Right kidney (tissue), 1 donor: ENCODE data around the gene MED25.

Experiments used
- DNase-seq: peaks from one replicate; pipeline ENCODE4 v3.0.0-alpha.2; 2016

The MED25 gene

DNA sequence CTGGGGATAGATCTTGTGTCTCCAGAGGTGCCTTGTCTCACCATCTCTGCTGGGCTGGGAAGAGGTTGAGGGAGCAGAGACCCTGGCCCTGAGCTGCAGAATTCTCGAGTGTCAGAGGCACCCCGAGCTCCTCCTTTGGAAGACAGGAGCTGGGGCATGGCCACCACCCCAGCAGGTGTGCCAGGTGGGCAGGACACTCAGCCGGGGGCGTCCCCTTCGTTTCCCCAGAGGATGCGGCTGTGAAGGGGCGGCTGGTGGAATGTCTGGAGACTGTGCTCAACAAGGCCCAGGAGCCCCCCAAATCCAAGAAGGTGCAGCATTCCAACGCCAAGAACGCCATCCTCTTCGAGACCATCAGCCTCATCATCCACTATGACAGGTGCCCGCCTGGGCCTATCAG is 19.5 kb upstream of the MED25 start:
- DNase-seq: no peak

DNA sequence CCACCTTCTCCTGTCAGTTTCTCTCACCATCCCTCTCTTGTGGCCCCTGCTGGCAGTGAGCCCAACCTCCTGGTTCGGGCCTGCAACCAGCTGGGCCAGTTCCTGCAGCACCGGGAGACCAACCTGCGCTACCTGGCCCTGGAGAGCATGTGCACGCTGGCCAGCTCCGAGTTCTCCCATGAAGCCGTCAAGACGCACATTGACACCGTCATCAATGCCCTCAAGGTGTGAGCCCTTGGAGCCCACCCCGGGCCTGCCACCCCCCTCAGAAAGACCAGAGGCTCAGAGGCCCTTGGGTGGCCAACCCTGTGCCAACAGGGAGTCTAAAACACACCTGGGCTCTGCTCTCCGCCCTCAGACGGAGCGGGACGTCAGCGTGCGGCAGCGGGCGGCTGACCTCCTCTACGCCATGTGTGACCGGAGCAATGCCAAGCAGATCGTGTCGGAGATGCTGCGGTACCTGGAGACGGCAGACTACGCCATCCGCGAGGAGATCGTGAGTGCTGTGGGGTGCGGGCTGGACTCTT is 18.8 kb upstream of the MED25 start:
- no peak for DNase-seq

DNA sequence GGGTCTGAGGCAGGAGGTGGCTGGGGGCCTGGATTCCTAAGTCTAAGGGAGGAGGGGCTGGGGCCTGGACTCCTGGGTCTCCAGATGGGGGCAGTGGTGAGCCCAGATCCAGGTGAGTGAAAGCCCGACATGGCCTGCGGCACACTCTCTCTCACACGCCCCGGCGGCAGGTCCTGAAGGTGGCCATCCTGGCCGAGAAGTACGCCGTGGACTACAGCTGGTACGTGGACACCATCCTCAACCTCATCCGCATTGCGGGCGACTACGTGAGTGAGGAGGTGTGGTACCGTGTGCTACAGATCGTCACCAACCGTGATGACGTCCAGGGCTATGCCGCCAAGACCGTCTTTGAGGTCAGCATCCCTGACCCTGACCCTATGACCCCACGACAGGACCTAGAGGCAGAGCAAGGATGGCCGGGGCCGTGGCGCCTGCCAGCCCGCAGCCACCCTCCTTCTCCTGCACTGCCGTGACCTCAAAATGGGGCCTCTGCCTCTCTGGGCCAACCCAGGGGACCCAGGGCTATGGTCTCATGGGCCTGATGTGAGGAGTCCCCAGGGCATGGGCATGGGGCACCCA is 18.2 kb upstream of the MED25 start:
- no peak for DNase-seq

DNA sequence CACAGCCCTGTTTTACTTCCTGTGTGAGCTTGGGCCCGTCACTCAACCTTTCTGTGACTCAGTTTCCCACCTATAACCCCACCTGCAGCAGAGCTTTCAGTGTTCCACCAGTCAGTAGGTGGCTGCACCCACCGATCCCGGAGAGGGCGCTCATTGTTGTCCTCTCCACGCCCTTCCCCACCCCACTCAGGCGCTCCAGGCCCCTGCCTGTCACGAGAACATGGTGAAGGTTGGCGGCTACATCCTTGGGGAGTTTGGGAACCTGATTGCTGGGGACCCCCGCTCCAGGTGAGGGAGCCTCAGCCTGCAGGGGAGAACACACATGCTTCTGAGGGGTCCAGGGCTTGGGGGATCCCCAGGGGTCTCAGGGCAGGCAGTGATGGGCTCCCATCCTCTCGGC is 17.3 kb upstream of the MED25 start:
- no peak for DNase-seq

GRCh38 chr19:49801401-49801888 is 16.6 kb upstream of the MED25 start:
- no peak for DNase-seq

GRCh38 chr19:49801966-49802661 is 16.0 kb upstream of the MED25 start:
- DNase-seq: peak; percentile 88

DNA sequence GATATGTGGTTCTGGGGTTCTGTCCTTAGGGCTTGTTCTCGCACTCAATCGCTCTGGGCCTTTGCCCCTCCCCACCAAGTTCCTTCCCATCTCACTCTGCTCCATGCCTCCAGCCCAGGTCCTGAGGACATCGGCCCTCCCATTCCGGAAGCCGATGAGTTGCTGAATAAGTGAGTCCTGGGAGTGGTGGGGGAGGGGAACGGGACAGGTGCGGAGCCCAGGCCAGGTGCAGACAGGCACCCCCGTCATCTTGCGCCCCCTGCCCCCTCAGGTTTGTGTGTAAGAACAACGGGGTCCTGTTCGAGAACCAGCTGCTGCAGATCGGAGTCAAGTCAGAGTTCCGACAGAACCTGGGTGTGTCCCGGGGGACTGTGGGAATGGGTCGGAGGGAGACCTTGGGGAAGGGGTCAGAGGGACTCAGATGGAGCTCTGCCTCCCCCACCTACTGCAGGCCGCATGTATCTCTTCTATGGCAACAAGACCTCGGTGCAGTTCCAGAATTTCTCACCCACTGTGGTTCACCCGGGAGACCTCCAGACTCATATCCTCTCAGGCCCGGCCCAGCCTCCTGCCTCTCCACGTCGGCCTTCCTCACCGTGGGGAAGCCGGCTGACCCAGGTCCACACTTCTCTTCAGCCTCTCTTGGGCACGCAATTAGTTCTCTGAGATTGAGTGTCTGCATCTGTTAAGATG is 15.1 kb upstream of the MED25 start:
- DNase-seq: no peak

- DNase-seq: no peak
These were observed 14.6 kb upstream of the MED25 start for GRCh38 chr19:49803529-49803856.

GRCh38 chr19:49805822-49806619 is 12.1 kb upstream of the MED25 start:
- DNase-seq: no peak

DNA sequence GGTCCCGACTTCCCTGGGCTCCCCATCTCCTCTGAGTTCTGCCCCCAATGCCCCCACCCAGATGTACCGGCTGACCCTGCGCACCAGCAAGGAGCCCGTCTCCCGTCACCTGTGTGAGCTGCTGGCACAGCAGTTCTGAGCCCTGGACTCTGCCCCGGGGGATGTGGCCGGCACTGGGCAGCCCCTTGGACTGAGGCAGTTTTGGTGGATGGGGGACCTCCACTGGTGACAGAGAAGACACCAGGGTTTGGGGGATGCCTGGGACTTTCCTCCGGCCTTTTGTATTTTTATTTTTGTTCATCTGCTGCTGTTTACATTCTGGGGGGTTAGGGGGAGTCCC is 11.5 kb upstream of the MED25 start:
- no peak for DNase-seq

- no peak for DNase-seq
These were observed 10.8 kb upstream of the MED25 start for GRCh38 chr19:49807058-49807903.

GRCh38 chr19:49807904-49808675 is 10.0 kb upstream of the MED25 start:
- DNase-seq: no peak

GRCh38 chr19:49808711-49809159 is 9.4 kb upstream of the MED25 start:
- DNase-seq: peak; percentile 71

DNA sequence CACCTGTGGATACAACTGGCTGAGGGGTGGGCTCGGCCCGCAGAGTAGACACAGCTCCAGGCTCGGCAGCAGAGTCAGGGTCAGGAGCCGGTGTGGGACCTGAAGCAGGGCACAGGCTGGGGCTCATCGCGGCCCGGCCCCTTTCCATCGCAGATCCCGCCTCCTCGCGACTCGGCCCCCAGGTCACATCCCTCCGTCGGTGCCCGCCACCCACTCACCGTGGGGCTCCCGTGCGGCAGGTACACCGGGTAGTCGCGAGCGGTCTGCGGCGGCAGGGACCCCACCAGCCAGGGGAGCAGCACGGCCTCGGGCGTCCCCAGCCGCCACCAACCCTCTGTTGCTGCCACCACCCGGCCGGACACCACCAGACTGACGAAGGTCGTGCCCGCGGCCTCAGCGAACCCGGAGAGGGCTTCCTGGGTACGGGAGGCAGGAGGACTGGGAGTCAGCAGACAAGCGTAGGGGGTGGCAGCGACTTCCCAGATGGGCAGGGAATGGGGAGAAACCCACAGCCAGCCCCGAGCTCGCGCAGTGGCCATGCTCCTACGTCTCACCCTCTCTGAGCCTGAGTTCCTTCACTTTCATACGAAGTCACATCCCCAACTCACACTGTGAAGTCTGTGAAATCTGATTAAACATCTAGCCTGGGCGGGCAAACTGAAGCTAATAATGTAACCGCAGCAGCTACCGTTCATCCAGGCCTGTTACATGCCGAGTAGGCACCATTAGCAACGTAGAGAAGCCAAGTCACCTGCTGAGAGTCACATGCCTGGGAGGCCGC is 8.7 kb upstream of the MED25 start:
- peak; percentile 74 for DNase-seq

- no peak for DNase-seq
These were observed 8.1 kb upstream of the MED25 start for GRCh38 chr19:49809941-49810389.

DNA sequence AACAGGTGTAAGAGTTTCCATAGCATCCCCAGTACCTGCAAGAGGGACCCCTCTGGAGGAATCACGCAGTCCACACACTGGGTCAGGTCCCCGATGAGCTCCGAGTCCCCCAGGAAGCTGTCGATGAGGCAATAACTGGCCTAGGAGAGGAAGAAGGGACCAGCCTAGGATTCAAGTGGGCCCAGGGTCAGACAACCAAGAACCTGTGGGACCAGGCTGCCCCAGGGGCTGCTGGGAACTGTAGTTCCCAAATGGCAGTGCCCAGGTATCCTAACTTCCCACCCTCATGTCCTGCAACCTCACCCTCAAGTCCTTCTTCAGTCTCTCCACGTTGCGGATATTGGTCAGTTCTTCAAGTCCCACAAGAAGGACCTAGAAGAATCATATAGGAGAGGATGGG is 6.8 kb upstream of the MED25 start:
- DNase-seq: no peak

GRCh38 chr19:49812452-49812996 is 5.6 kb upstream of the MED25 start:
- no peak for DNase-seq

GRCh38 chr19:49812997-49813861 is 4.9 kb upstream of the MED25 start, which contains the start of gene FUZ:
TSS of gene FUZ (minus strand) at chr19:49813292. CDS start at chr19:49813106, 186 bp downstream.
- DNase-seq: peak; percentile 97

DNA sequence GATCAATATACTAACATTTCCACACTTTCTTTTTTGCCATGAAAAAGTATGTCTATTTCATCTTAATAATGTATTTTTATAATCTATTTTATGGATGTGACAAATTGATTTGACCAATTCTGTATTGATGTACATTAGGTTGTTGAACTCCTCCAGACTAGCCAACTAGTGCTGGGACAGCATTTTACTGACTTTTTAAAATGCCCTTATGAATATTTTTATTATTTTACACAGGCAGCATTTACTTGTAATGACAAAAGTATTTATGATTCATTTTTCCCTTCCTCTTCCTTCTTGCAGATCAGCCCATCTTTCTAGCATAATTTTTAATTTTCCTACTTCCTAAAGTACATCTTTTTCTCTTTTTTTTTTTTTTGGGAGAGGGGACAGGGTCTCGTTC is 4.1 kb upstream of the MED25 start:
- DNase-seq: no peak
